HepG2 (cell line): ENCODE results near the gene PCBP2. TPM values are rescaled to one million over a fixed set of nuclear protein-coding genes. Genes with fewer than 3 reads are reported as not detected.

Experiments
- ATAC-seq: fragments of 200-7000 bp; cut with Tn5 transposase; 3 replicates; pipeline ENCODE4 v1.9.1; 2020; ENCODE audit warnings: mild to moderate bottlenecking, moderate library complexity
- BruUV-seq: library from RNA; stranded (reverse); fragments of 400-500 nt; replicated peaks from 2 replicates; lab custom pipeline; 2021; lab: Mats Ljungman, UMichigan
- CTCF ChIA-PET: fragments of 300-600 bp; formaldehyde crosslinking; extraction: SDS; loops from one replicate; lab custom pipeline; 2021; ENCODE audit warnings: low total read pairs, inconsistent platforms, low intra/inter-chr PET ratio; lab: Yijun Ruan, JAX
- POLR2A ChIA-PET: fragments of 350-600 bp; sonication (Branson Sonifier 250); formaldehyde crosslinking; loops from one replicate; lab custom pipeline; 2020; ENCODE audit warnings: antibody characterized with exemption, inconsistent platforms; lab: Yijun Ruan, JAX
- DNase-seq: peaks from one replicate; pipeline ENCODE4 v3.0.0-alpha.2; 2015; ENCODE audit warnings: low spot score
- FAIRE-seq: peaks from 3 replicates; lab custom pipeline; 2011; peaks lifted over from hg19 to GRCh38; lab: Jason Lieb, UNC
- H2AFZ ChIP-seq: one replicate; pipeline ENCODE4 v1.6.1; 2011; ENCODE audit warnings: low read length, inconsistent platforms
- H3K27ac ChIP-seq: fragments of 300-600 bp; 3 replicates; pipeline ENCODE4 v1.8.0; 2011; ENCODE audit warnings: mixed run types, mild to moderate bottlenecking, mixed read lengths, low read length, inconsistent platforms; ENCODE audit not compliant: insufficient read depth; ENCODE audit errors: extremely low read length
- H3K27me3 ChIP-seq, 2 experiments: fragments of 200-600 bp in 1 of 2; 2 replicates in 1 of 2; 3 replicates in 1 of 2; pipeline versions ENCODE4 v1.6.0 to v1.8.0; 2011; ENCODE audit warnings: low read length in 2 of 2, mild to moderate bottlenecking in 2 of 2, moderate library complexity in 2 of 2, inconsistent platforms in 1 of 2; ENCODE audit not compliant: insufficient read depth in 2 of 2, control insufficient read depth in 1 of 2
- H3K36me3 ChIP-seq, 2 experiments: fragments of 200-600 bp in 1 of 2; replicated peaks in 1 of 2; 2 replicates in 1 of 2; 3 replicates in 1 of 2; pipeline versions ENCODE4 v1.5.1 to v1.8.0; 2011; ENCODE audit warnings: low read length in 2 of 2, inconsistent platforms in 1 of 2; ENCODE audit not compliant: insufficient read depth in 2 of 2, control insufficient read depth in 1 of 2
- H3K4me1 ChIP-seq: 2 replicates; pipeline ENCODE4 v1.5.1; 2012; ENCODE audit warnings: low read length, inconsistent platforms; ENCODE audit not compliant: insufficient read depth
- H3K4me2 ChIP-seq: 2 replicates; pipeline ENCODE4 v1.6.0; 2011; ENCODE audit warnings: low read depth, low read length, inconsistent platforms
- H3K4me3 ChIP-seq, 3 experiments: fragments of 200-600 bp in 1 of 3; sonication (generic), shearing (Covaris generic) in 1 of 3; replicated peaks in 1 of 3; 2 replicates each; pipeline ENCODE4 v1.5.1; 2011 to 2016; ENCODE audit warnings: low read length in 3 of 3, inconsistent platforms in 2 of 3, low read depth in 2 of 3, mild to moderate bottlenecking in 2 of 3, control low read depth in 1 of 3, mixed read lengths in 1 of 3; ENCODE audit not compliant: insufficient read depth in 1 of 3
- H3K79me2 ChIP-seq: one replicate; pipeline ENCODE4 v1.6.1; 2011; ENCODE audit warnings: low read length, inconsistent platforms; ENCODE audit not compliant: insufficient read depth
- H3K9ac ChIP-seq: 2 replicates; pipeline ENCODE4 v1.6.0; 2011; ENCODE audit warnings: mild to moderate bottlenecking, low read depth, low read length, inconsistent platforms; ENCODE audit not compliant: insufficient read depth
- H3K9me3 ChIP-seq: 2 replicates; pipeline ENCODE4 v1.5.1; 2012; ENCODE audit warnings: mild to moderate bottlenecking, low read length
- H4K20me1 ChIP-seq: 2 replicates; pipeline ENCODE4 v1.6.0; 2011; ENCODE audit warnings: inconsistent platforms, mild to moderate bottlenecking, low read length, moderate library complexity; ENCODE audit not compliant: insufficient read depth
- ARHGAP35 ChIP-seq: sonication (generic); formaldehyde crosslinking; IDR thresholded peaks from 2 replicates; pipeline ENCODE4 v1.9.0; 2022; ENCODE audit warnings: mild to moderate bottlenecking, inconsistent platforms, moderate library complexity, missing genetic modification reagents, borderline replicate concordance
- ETV5 ChIP-seq: IDR thresholded peaks from 2 replicates; pipeline ENCODE4 v1.6.1; 2018; ENCODE audit warnings: missing biosample characterization, missing genetic modification reagents, inconsistent platforms, borderline replicate concordance
- GABPB1 ChIP-seq: IDR thresholded peaks from 2 replicates; pipeline ENCODE4 v1.6.1; 2016; ENCODE audit warnings: mild to moderate bottlenecking, missing genetic modification reagents, moderate library complexity, missing compliant biosample characterization
- MEF2D ChIP-seq: sonication (generic); formaldehyde crosslinking; IDR thresholded peaks from 2 replicates; pipeline ENCODE4 v1.5.1; 2020; ENCODE audit warnings: mild to moderate bottlenecking, missing genetic modification reagents
- MIER3 ChIP-seq: IDR thresholded peaks from 2 replicates; pipeline ENCODE4 v1.6.1; 2016; ENCODE audit warnings: missing compliant biosample characterization, borderline replicate concordance
- ZKSCAN1 ChIP-seq: fragments of 150-350 bp; IDR thresholded peaks from 2 replicates; pipeline ENCODE4 v1.6.1; 2014; ENCODE audit warnings: low read length
- ZNF292 ChIP-seq: sonication (generic); formaldehyde crosslinking; IDR thresholded peaks from 2 replicates; pipeline ENCODE4 v1.8.1; 2022; ENCODE audit warnings: mild to moderate bottlenecking, low read depth, missing genetic modification reagents, borderline replicate concordance
- ZNF552 ChIP-seq: sonication (generic); formaldehyde crosslinking; IDR thresholded peaks from 2 replicates; pipeline ENCODE4 v1.9.0; 2022; ENCODE audit warnings: missing genetic modification reagents, mild to moderate bottlenecking, borderline replicate concordance
- ZNF713 ChIP-seq: sonication (generic); formaldehyde crosslinking; IDR thresholded peaks from 2 replicates; pipeline ENCODE4 v1.4.0; 2020; ENCODE audit warnings: mild to moderate bottlenecking, missing genetic modification reagents
- ZNF773 ChIP-seq: sonication (generic); formaldehyde crosslinking; IDR thresholded peaks from 2 replicates; pipeline ENCODE4 v1.4.0; 2020; ENCODE audit warnings: missing genetic modification reagents, borderline replicate concordance
- WGBS: methylation state at CpG from one replicate; pipeline ENCODE4 v1.1.6; 2017; ENCODE audit warnings: low lambda C conversion rate; 5-methylcytosine and 5-hydroxymethylcytosine counted together
- in situ Hi-C: cut with HindIII; loops from 2 replicates; pipeline ENCODE4 v1.10.0; 2017; ENCODE audit warnings: low pct_unique_long_range_greater_than_20kb; ENCODE audit not compliant: extremely low pct_ligation_motif_present
- intact Hi-C: fragments of 100-400 bp; cut with micrococcal nuclease; formaldehyde crosslinking; loops from one replicate; pipeline ENCODE4 v1.10.0; 2022; ENCODE audit not compliant: unreplicated experiment
- polyA plus RNA-seq, 8 experiments: library from polyadenylated mRNA; depleted of rRNA in 3 of 8; stranded (reverse) in 7 of 8; unstranded in 1 of 8; fragments of >200 nt; fragmentation: Illumina TruSeq in 4 of 8; extraction: Trizol in 4 of 8; gene quantifications; 2 replicates each; pipeline versions ENCODE4 v1.2.1 to v1.2.3, GENCODE V29; 2011 to 2016; ENCODE audit warnings: low read depth in 4 of 8, missing spikeins in 1 of 8, mixed read lengths in 1 of 8; ENCODE audit not compliant: insufficient read depth in 1 of 8
- total RNA-seq, 5 experiments: library from RNA; depleted of rRNA; stranded (reverse); fragments of >200 nt; fragmentation: Illumina TruSeq; extraction: Trizol; gene quantifications; 2 replicates each; pipeline ENCODE4 v1.2.3, GENCODE V29; 2016; ENCODE audit warnings: low read depth in 1 of 5
- TF ChIP-seq, protein P1 (sequence below): sonication (generic); formaldehyde crosslinking; IDR thresholded peaks from 2 replicates; pipeline ENCODE4 v1.5.1; 2020; ENCODE audit warnings: mild to moderate bottlenecking, missing genetic modification reagents, borderline replicate concordance
- TF ChIP-seq, protein P2 (sequence below): sonication (generic); formaldehyde crosslinking; IDR thresholded peaks from 2 replicates; pipeline ENCODE4 v1.4.0; 2020; ENCODE audit warnings: missing genetic modification reagents
- TF ChIP-seq, protein P3 (sequence below): IDR thresholded peaks from 2 replicates; pipeline ENCODE4 v1.6.1; 2016; ENCODE audit warnings: low read depth, borderline replicate concordance
- TF ChIP-seq, protein P4 (sequence below): sonication (generic); formaldehyde crosslinking; conservative IDR thresholded peaks from 2 replicates; pipeline ENCODE4 v1.4.0; 2020; ENCODE audit warnings: mild to moderate bottlenecking, missing genetic modification reagents, moderate library complexity

The PCBP2 gene
- total and polyA plus RNA-seq, 2 of the 13 experiments (the other 11 are each of a cell fraction or from before 2014, with no cell fraction given) = 154 to 345 TPM

DNA sequence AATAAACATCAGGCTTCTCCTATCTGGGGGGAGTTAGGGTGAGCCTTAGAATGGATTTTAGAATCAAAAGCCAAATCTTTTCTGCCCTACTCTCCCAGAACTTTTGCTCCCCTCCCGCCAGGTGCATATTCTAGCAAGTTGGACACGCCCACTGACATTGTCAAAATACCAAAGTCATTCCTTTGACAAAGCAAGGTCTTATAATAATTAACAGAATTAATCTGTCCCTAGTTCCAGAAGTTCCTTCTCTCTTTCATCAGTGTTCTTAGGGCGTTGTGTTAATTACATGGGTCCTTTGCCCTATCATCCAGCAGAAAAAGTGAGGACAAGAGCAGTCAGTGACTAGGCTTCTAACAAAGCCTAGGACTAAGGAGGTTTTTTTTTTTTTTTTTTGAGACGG lies 7.9 kb upstream of the PCBP2 start:
- 96% methylated on average over 4 of the region's 4 CpGs for WGBS
- TF ChIP-seq ZKSCAN1 (no peak), ZNF292 (CRISPR knock-in tag) (no peak), ARHGAP35 (CRISPR knock-in tag) (no peak), ZNF773 (CRISPR knock-in tag) (no peak), ETV5 (no peak), MEF2D (CRISPR knock-in tag) (no peak), ZNF552 (CRISPR knock-in tag) (no peak), GABPB1 (CRISPR knock-in tag) (no peak), ZNF713 (CRISPR knock-in tag) (no peak), MIER3 (no peak)
- TF ChIP-seq, protein P1, sequence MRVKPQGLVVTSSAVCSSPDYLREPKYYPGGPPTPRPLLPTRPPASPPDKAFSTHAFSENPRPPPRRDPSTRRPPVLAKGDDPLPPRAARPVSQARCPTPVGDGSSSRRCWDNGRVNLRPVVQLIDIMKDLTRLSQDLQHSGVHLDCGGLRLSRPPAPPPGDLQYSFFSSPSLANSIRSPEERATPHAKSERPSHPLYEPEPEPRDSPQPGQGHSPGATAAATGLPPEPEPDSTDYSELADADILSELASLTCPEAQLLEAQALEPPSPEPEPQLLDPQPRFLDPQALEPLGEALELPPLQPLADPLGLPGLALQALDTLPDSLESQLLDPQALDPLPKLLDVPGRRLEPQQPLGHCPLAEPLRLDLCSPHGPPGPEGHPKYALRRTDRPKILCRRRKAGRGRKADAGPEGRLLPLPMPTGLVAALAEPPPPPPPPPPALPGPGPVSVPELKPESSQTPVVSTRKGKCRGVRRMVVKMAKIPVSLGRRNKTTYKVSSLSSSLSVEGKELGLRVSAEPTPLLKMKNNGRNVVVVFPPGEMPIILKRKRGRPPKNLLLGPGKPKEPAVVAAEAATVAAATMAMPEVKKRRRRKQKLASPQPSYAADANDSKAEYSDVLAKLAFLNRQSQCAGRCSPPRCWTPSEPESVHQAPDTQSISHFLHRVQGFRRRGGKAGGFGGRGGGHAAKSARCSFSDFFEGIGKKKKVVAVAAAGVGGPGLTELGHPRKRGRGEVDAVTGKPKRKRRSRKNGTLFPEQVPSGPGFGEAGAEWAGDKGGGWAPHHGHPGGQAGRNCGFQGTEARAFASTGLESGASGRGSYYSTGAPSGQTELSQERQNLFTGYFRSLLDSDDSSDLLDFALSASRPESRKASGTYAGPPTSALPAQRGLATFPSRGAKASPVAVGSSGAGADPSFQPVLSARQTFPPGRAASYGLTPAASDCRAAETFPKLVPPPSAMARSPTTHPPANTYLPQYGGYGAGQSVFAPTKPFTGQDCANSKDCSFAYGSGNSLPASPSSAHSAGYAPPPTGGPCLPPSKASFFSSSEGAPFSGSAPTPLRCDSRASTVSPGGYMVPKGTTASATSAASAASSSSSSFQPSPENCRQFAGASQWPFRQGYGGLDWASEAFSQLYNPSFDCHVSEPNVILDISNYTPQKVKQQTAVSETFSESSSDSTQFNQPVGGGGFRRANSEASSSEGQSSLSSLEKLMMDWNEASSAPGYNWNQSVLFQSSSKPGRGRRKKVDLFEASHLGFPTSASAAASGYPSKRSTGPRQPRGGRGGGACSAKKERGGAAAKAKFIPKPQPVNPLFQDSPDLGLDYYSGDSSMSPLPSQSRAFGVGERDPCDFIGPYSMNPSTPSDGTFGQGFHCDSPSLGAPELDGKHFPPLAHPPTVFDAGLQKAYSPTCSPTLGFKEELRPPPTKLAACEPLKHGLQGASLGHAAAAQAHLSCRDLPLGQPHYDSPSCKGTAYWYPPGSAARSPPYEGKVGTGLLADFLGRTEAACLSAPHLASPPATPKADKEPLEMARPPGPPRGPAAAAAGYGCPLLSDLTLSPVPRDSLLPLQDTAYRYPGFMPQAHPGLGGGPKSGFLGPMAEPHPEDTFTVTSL (CRISPR knock-in tag) = no peak
- TF ChIP-seq, protein P2, sequence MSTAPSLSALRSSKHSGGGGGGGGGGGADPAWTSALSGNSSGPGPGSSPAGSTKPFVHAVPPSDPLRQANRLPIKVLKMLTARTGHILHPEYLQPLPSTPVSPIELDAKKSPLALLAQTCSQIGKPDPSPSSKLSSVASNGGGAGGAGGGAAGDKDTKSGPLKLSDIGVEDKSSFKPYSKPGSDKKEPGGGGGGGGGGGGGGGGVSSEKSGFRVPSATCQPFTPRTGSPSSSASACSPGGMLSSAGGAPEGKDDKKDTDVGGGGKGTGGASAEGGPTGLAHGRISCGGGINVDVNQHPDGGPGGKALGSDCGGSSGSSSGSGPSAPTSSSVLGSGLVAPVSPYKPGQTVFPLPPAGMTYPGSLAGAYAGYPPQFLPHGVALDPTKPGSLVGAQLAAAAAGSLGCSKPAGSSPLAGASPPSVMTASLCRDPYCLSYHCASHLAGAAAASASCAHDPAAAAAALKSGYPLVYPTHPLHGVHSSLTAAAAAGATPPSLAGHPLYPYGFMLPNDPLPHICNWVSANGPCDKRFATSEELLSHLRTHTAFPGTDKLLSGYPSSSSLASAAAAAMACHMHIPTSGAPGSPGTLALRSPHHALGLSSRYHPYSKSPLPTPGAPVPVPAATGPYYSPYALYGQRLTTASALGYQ = no peak
- TF ChIP-seq, protein P3, sequence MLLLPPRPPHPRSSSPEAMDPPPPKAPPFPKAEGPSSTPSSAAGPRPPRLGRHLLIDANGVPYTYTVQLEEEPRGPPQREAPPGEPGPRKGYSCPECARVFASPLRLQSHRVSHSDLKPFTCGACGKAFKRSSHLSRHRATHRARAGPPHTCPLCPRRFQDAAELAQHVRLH (CRISPR knock-in tag) = no peak
- TF ChIP-seq, protein P4, sequence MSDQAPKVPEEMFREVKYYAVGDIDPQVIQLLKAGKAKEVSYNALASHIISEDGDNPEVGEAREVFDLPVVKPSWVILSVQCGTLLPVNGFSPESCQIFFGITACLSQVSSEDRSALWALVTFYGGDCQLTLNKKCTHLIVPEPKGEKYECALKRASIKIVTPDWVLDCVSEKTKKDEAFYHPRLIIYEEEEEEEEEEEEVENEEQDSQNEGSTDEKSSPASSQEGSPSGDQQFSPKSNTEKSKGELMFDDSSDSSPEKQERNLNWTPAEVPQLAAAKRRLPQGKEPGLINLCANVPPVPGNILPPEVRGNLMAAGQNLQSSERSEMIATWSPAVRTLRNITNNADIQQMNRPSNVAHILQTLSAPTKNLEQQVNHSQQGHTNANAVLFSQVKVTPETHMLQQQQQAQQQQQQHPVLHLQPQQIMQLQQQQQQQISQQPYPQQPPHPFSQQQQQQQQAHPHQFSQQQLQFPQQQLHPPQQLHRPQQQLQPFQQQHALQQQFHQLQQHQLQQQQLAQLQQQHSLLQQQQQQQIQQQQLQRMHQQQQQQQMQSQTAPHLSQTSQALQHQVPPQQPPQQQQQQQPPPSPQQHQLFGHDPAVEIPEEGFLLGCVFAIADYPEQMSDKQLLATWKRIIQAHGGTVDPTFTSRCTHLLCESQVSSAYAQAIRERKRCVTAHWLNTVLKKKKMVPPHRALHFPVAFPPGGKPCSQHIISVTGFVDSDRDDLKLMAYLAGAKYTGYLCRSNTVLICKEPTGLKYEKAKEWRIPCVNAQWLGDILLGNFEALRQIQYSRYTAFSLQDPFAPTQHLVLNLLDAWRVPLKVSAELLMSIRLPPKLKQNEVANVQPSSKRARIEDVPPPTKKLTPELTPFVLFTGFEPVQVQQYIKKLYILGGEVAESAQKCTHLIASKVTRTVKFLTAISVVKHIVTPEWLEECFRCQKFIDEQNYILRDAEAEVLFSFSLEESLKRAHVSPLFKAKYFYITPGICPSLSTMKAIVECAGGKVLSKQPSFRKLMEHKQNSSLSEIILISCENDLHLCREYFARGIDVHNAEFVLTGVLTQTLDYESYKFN (CRISPR knock-in tag) = no peak

More for the DNA sequence above, 7.9 kb upstream of the PCBP2 start:
- Histone ChIP-seq H3K36me3 (peaks cover 1 to 16% of the 10 kb centered on the region in 2 experiments; a peak in 4 of 5 replicates), H3K4me1 (peaks cover 45% of the 10 kb centered on the region), H3K9ac (no peak overlapping the region), H4K20me1 (no peaks in the 10 kb centered on the region), H3K4me2 (no peak overlapping the region), H2AFZ (no peak overlapping the region), H3K27ac (no peak overlapping the region), H3K4me3 (no peak overlapping the region), H3K9me3 (no peaks in the 10 kb centered on the region), H3K27me3 (no peaks in the 10 kb centered on the region; a peak in 1 of 5 replicates), H3K79me2 (peaks cover 15% of the 10 kb centered on the region)
- CTCF ChIA-PET = no interaction called here
- no peak for ATAC-seq
- intact Hi-C loops = no loop called here
- no peak for FAIRE-seq
- POLR2A ChIA-PET = no interaction called here
- in situ Hi-C loops = no loop called here
- BruUV-seq = no TSS peak
- peak; percentile 32 for DNase-seq
